ENCODE data around the gene CETP. TPM values are rescaled to one million over a fixed set of nuclear protein-coding genes. Genes with fewer than 3 reads are reported as not detected.

Gene CETP
- total RNA-seq, 4 donors from 2014 or later = 0.72 to 1.7 TPM; not detected in 2

DNA sequence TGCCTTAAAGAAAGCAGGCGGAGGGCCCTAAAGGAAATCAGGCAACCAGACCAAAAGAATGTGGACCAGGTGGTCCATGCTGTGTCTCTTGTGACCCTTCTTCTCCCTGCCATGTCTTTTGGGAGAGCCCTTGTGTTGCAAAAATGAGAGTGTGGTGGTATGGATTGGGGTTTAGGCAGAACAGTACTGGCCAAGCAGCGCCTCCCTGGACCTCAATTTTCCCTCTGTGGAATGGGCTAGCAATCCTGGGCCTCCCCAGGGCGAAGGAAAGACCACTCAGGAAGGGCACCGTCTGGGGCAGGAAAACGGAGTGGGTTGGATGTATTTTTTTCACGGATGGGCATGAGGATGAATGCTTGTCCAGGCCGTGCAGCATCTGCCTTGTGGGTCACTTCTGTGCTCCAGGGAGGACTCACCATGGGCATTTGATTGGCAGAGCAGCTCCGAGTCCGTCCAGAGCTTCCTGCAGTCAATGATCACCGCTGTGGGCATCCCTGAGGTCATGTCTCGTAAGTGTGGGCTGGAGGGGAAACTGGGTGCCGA is 20.1 kb downstream of the CETP start:
- 91% methylated on average over 7 of the region's 12 CpGs for WGBS
- peaks cover 22% of the 10 kb centered on the region for H3K4me1 ChIP-seq
- no peaks in the 10 kb centered on the region for H3K36me3 ChIP-seq
- DNase-seq (ENCODE audit: low spot score in 2 of 2) = no peak
- H3K27me3 ChIP-seq = no peaks in the 10 kb centered on the region
- H3K27ac ChIP-seq = no peak overlapping the region
- H3K4me3 ChIP-seq = no peak overlapping the region
- TF ChIP-seq EP300 (IDR thresholded peaks at IDR 0.05) (no peak), POLR2AphosphoS5 (IDR thresholded peaks at IDR 0.05) (no peak), POLR2A (IDR thresholded peaks at IDR 0.05) (no peak), CTCF (IDR thresholded peaks at IDR 0.05) (no peak)
- H3K9me3 ChIP-seq = no peaks in the 10 kb centered on the region

DNA sequence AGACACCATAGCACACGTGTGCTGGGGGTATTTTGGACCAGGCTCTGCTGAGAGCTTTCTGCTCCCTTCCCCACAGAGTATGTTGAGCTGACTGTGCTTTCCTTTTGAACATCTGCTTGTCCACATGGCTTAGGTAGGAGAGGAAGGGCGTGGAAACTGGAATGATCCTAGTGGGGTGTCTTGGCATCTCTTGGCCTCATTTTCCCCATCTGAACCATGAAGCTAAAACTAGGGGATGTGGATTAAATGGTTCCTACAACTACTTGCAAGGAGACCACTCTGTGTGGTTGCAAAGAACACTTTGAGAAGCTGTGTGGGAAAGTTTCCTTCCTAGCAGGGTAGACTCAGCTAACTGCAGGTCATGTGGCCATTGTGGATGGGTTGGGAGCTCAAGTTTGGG is 20.9 kb downstream of the CETP start:
- no peak overlapping the region for H3K4me3 ChIP-seq
- H3K9me3 ChIP-seq = no peaks in the 10 kb centered on the region
- H3K27me3 ChIP-seq = no peaks in the 10 kb centered on the region
- peaks cover 24% of the 10 kb centered on the region for H3K4me1 ChIP-seq
- DNase-seq (ENCODE audit: low spot score in 2 of 2) = no peak
- WGBS = 82% methylated on average over 2 of the region's 2 CpGs
- no peaks in the 10 kb centered on the region for H3K36me3 ChIP-seq
- TF ChIP-seq EP300 (IDR thresholded peaks at IDR 0.05) (no peak), POLR2A (IDR thresholded peaks at IDR 0.05) (no peak), CTCF (IDR thresholded peaks at IDR 0.05) (no peak), POLR2AphosphoS5 (IDR thresholded peaks at IDR 0.05) (no peak)
- H3K27ac ChIP-seq = no peak overlapping the region

DNA sequence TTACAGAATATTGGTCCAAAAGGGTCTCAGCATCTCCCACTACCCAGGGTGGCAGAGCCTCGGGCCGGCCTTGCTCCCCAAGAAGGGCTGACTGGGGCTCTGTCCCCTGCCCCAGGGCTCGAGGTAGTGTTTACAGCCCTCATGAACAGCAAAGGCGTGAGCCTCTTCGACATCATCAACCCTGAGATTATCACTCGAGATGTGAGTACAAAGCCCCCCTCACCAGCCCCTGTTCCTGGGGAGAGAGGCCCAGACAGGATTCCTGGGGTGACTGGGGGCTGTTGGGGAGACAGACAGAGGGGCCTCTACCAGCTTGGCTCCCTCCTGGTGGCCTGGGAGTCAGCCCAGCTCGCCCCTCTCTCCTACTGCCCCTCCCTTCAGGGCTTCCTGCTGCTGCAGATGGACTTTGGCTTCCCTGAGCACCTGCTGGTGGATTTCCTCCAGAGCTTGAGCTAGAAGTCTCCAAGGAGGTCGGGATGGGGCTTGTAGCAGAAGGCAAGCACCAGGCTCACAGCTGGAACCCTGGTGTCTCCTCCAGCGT is 21.5 kb downstream of the CETP start:
- Histone ChIP-seq H3K9me3 (no peaks in the 10 kb centered on the region), H3K27me3 (no peaks in the 10 kb centered on the region), H3K36me3 (no peaks in the 10 kb centered on the region), H3K4me1 (peaks cover 30% of the 10 kb centered on the region), H3K4me3 (no peak overlapping the region), H3K27ac (no peak overlapping the region)
- no peak for DNase-seq (ENCODE audit: low spot score in 2 of 2)
- TF ChIP-seq EP300 (IDR thresholded peaks at IDR 0.05) (no peak), POLR2AphosphoS5 (IDR thresholded peaks at IDR 0.05) (no peak), CTCF (IDR thresholded peaks at IDR 0.05) (no peak), POLR2A (IDR thresholded peaks at IDR 0.05) (no peak)
- WGBS = 82% methylated on average over 7 of the region's 9 CpGs

DNA sequence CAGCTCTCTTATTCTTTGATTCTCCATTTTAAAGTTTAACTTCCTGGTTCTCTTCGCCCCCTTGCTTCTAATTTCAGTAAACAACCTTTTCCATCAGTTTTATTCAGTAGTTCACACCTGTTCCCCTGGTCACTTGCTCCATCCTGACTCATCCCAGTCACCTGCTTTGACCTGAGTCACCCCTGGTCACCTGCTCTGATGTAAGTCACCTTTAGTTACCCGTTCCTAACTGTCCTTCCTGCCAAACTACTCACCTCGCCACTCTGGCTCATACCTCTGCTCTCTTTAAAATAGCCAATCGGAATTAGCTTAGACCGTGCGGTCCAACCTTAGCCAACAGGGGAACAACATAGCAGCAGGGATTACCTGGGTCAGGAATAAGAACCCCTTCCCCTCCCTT is 22.9 kb downstream of the CETP start:
- TF ChIP-seq POLR2A (IDR thresholded peaks at IDR 0.05) = no peak
- peak in 1 of 2 donors; percentile 38 for DNase-seq (ENCODE audit: low spot score in 2 of 2)
- no peak overlapping the region for H3K27ac ChIP-seq

DNA sequence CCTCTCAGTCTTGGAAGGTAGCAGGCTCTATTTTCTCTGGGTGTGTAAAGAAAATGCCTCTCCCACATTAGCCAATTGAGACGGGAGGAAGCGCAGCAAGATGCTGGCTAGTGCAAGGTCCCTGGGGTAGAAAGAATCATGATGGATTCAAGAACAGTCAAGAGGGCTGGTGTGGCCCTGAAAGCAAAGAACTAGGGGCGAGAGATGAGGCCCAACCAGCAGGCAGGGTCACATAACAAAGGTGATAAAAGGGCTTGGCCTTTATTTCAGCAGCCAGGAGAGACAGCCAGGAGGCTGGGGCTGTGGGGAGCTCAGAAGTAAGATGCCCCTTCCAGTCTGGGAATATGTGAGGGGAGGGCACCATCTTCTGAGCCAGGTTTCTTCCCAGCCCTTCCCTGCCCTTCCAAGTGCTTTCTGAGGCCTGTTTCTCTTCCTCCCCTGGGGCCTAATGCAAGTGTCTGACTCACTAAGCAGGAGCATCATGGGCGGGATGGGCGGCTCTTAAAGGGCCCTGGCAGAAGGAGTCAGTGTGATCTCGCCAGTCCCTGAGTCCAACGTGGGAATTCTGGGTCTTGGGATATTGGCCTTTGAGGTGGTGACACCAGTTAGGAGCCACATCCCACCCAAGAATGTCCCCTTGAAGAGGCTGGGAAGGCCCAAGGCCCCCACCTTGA is 23.7 kb downstream of the CETP start:
- no peaks in the 10 kb centered on the region for H3K27me3 ChIP-seq
- no peak for TF ChIP-seq POLR2AphosphoS5 (IDR thresholded peaks at IDR 0.05)
- TF ChIP-seq EP300 (IDR thresholded peaks at IDR 0.05) = no peak
- peaks cover 44% of the 10 kb centered on the region for H3K4me1 ChIP-seq
- 41% methylated on average over 3 of the region's 7 CpGs for WGBS
- H3K36me3 ChIP-seq = no peaks in the 10 kb centered on the region
- peak in 1 of 2 donors; percentile 86 for DNase-seq (ENCODE audit: low spot score in 2 of 2)
- no peaks in the 10 kb centered on the region for H3K9me3 ChIP-seq
- peak overlapping the region; percentile 73 for H3K27ac ChIP-seq
- no peak overlapping the region for H3K4me3 ChIP-seq

More for the DNA sequence above, 22.9 kb downstream of the CETP start:
- Histone ChIP-seq H3K9me3 (no peaks in the 10 kb centered on the region), H3K4me1 (peaks cover 37% of the 10 kb centered on the region), H3K4me3 (no peak overlapping the region), H3K36me3 (no peaks in the 10 kb centered on the region), H3K27me3 (no peaks in the 10 kb centered on the region)
- WGBS = 82% methylated on average over 6 of the region's 6 CpGs

GRCh38 chr16:56985962-56986360 is 24.2 kb downstream of the CETP start:
- no peaks in the 10 kb centered on the region for H3K36me3 ChIP-seq
- H3K27ac ChIP-seq = peak overlapping the region; percentile 73
- no peaks in the 10 kb centered on the region for H3K9me3 ChIP-seq
- WGBS = 67% methylated on average over 1 of the region's 2 CpGs
- H3K4me3 ChIP-seq = no peak overlapping the region
- no peak for TF ChIP-seq EP300 (IDR thresholded peaks at IDR 0.05)
- no peak for TF ChIP-seq CTCF (IDR thresholded peaks at IDR 0.05)
- TF ChIP-seq POLR2AphosphoS5 (IDR thresholded peaks at IDR 0.05) = no peak
- TF ChIP-seq POLR2A (IDR thresholded peaks at IDR 0.05) = no peak
- H3K4me1 ChIP-seq = peaks cover 49% of the 10 kb centered on the region
- no peaks in the 10 kb centered on the region for H3K27me3 ChIP-seq
- no peak for DNase-seq (ENCODE audit: low spot score in 2 of 2)

Measured in suprapubic skin (tissue), 4 donors.